Tibial artery (tissue), 4 donors: ENCODE data around the gene TUFT1.

ENCODE experiments used
- DNase-seq, 2 donors: peaks; one replicate each; pipeline ENCODE4 v3.0.0-alpha.2; 2019
- H3K27ac ChIP-seq, 2 donors: fragments of 200-600 bp; sonication (generic) in 1 of 2; 1 replicate in 1 of 2; 2 replicates in 1 of 2; pipeline ENCODE4 v1.5.1; 2018 to 2019; ENCODE audit warnings: mild to moderate bottlenecking in 1 of 2
- H3K27me3 ChIP-seq, 2 donors: fragments of 200-600 bp; sonication (generic) in 1 of 2; one replicate each; pipeline versions ENCODE4 v1.5.1 to v1.6.0; 2016 to 2019
- H3K36me3 ChIP-seq, 3 donors: fragments of 200-600 bp; sonication (generic) in 2 of 3; one replicate each; pipeline ENCODE4 v1.5.1; 2016 to 2019; ENCODE audit warnings: mild to moderate bottlenecking in 2 of 3
- H3K4me1 ChIP-seq, 4 donors: fragments of 200-600 bp; sonication (generic) in 2 of 4; 1 replicate in 3 of 4; 2 replicates in 1 of 4; pipeline ENCODE4 v1.5.1; 2016 to 2019
- H3K4me3 ChIP-seq, 2 donors: fragments of 200-600 bp; sonication (generic) in 1 of 2; 1 replicate in 1 of 2; 2 replicates in 1 of 2; pipeline ENCODE4 v1.5.1; 2018 to 2019; ENCODE audit warnings: mild to moderate bottlenecking in 2 of 2
- H3K9me3 ChIP-seq, 3 donors: fragments of 200-600 bp; sonication (generic) in 1 of 3; one replicate each; pipeline ENCODE4 v1.5.1; 2016 to 2019
- intact Hi-C: fragments of 100-400 bp; cut with DNase I; formaldehyde crosslinking; loops from one replicate; pipeline ENCODE4 v1.15.0; 2023; ENCODE audit warnings: low total_unique reads
- TF ChIP-seq, protein P1 (sequence below), 2 experiments: fragments of 200-600 bp in 1 of 2; fragments of 450-650 bp in 1 of 2; IDR thresholded peaks; one replicate each; pipeline ENCODE4 v1.5.1; 2017 to 2019; ENCODE audit warnings: antibody characterized with exemption in 2 of 2, mild to moderate bottlenecking in 1 of 2, moderate library complexity in 1 of 2

The TUFT1 gene

DNA sequence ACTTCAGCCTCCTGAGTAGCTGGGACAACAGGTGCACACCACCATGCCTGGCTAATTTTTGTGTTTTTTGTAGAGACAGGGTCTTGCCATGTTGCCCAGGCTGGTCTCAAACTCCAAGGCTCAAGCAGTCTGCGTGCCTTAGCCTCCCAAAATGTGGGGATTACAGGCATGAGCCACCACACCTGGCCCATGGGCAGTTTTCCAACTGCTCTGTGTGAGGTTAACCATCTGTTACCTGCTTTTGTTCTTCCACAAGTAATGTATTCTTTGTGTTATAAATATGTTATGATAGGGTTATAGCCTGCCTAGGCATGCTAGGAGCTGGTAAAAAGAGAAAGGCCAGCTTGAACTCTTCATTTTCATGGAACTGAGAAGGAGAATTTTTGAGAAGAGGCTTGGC lies 30.7 kb downstream of the TUFT1 start:
- intact Hi-C loops = no loop called here
- Histone ChIP-seq H3K9me3 (no peaks in the 10 kb centered on the region), H3K27ac (no peak overlapping the region), H3K4me3 (no peak overlapping the region), H3K27me3 (no peaks in the 10 kb centered on the region), H3K36me3 (peaks cover 31 to 66% (median 56%) of the 10 kb centered on the region in 3 donors), H3K4me1 (peaks cover 0 to 2% (median 0%) of the 10 kb centered on the region in 4 donors)
- DNase-seq = no peak
- TF ChIP-seq, protein P1, sequence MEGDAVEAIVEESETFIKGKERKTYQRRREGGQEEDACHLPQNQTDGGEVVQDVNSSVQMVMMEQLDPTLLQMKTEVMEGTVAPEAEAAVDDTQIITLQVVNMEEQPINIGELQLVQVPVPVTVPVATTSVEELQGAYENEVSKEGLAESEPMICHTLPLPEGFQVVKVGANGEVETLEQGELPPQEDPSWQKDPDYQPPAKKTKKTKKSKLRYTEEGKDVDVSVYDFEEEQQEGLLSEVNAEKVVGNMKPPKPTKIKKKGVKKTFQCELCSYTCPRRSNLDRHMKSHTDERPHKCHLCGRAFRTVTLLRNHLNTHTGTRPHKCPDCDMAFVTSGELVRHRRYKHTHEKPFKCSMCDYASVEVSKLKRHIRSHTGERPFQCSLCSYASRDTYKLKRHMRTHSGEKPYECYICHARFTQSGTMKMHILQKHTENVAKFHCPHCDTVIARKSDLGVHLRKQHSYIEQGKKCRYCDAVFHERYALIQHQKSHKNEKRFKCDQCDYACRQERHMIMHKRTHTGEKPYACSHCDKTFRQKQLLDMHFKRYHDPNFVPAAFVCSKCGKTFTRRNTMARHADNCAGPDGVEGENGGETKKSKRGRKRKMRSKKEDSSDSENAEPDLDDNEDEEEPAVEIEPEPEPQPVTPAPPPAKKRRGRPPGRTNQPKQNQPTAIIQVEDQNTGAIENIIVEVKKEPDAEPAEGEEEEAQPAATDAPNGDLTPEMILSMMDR (IDR thresholded peaks at IDR 0.05) = no peak

DNA sequence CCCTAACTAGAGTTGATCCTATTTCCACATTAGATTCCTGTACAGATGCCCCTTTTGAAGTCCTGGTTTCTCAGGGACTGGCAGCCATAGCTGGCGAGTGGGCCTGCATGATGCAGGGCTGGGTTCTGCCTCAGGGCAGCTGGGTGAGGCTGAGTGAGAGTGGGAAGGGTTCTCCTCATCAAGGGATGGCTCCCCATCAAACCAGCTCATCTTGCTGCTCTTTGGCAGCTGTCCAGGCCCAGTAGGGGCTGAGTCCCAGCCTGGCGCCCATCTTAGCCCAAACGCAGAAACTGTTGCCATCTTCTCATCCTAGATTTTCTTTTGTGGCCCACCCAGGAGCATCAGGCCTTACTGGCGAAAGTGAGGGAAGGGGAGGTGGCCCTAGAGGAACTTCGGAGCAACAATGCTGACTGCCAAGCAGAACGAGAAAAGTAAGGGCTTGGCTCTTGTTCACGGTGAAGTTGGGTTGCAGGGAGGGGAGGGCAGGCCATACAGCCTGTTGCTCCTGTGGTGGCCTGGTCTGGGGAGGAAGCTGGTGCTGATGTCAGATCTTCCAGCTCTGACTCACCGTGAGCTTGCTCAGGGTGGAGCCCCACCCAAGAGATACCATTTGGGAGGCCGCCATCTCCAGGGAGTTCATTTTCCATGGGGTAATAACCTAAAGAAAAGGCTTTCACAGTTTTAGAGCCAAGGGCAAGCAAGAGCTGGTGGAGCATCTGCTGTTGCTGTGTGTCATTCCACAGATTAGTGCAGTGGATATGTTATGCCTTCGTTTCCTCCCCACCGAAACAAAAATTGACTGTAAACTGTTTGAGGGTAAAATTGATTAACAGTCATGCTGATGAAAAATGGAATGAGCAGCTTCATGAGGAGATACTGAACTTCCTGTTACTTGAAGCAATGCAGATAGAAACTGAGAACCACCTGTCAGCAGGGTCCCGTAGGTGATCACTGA lies 34.7 kb downstream of the TUFT1 start:
- no peak overlapping the region for H3K27ac ChIP-seq
- no peak for DNase-seq
- H3K4me3 ChIP-seq = no peak overlapping the region
- H3K9me3 ChIP-seq = no peaks in the 10 kb centered on the region
- H3K36me3 ChIP-seq = peaks cover 20 to 59% (median 48%) of the 10 kb centered on the region in 3 donors
- H3K27me3 ChIP-seq = no peaks in the 10 kb centered on the region
- intact Hi-C loops = no loop called here
- peaks cover 0 to under 1% (median 0%) of the 10 kb centered on the region in 4 donors for H3K4me1 ChIP-seq
- TF ChIP-seq, protein P1 (IDR thresholded peaks at IDR 0.05) = no peak

DNA sequence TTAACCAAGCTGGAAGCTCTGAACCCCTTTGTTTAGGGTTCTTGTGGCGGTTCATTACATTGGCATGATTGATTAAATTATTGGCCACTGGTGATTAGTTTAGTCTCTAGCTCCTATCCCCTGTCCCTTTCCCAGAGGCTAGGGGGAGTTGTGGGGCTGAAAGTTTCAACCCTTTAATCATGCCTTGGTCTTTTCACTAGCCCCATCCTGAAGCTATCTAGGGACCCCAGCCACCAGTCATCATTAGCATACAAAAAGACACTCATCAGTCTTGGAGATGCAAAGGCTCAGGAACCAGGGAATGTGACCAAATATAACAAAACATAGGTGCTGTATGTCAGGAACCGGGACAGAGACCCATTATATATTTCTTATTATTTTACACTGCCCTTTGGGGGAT lies 37.1 kb downstream of the TUFT1 start:
- intact Hi-C loops = no loop called here
- Histone ChIP-seq H3K9me3 (no peaks in the 10 kb centered on the region), H3K4me3 (no peak overlapping the region), H3K36me3 (peaks cover 27 to 75% (median 50%) of the 10 kb centered on the region in 3 donors), H3K4me1 (no peaks in the 10 kb centered on the region), H3K27ac (no peak overlapping the region), H3K27me3 (no peaks in the 10 kb centered on the region)
- no peak for DNase-seq
- TF ChIP-seq, protein P1 (IDR thresholded peaks at IDR 0.05) = no peak

DNA sequence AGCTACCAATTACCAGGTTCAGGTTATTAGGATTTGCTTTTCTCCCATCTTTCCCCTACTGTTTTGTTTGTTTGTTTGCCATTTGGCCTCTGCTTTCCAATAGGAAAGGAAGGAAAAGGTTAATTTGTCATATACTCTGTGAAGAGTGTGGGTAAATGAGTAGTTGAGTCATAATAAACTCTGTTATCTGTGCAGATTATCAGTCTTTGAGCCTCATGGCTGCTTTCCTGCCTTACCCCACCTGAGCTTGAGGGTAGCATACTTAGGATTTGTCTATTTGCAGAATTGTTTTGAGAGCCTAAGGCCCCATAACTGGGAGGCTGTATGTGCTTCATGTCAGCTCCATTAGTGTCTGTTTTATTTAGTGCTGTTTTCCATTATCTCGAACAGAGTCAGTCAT lies 38.8 kb downstream of the TUFT1 start:
- intact Hi-C loops = no loop called here
- H3K36me3 ChIP-seq = peaks cover 31 to 71% (median 55%) of the 10 kb centered on the region in 3 donors
- H3K4me3 ChIP-seq = no peak overlapping the region
- H3K27me3 ChIP-seq = no peaks in the 10 kb centered on the region
- H3K4me1 ChIP-seq = no peaks in the 10 kb centered on the region
- no peak overlapping the region for H3K27ac ChIP-seq
- DNase-seq = no peak
- H3K9me3 ChIP-seq = no peaks in the 10 kb centered on the region
- TF ChIP-seq, protein P1 (IDR thresholded peaks at IDR 0.05) = no peak

DNA sequence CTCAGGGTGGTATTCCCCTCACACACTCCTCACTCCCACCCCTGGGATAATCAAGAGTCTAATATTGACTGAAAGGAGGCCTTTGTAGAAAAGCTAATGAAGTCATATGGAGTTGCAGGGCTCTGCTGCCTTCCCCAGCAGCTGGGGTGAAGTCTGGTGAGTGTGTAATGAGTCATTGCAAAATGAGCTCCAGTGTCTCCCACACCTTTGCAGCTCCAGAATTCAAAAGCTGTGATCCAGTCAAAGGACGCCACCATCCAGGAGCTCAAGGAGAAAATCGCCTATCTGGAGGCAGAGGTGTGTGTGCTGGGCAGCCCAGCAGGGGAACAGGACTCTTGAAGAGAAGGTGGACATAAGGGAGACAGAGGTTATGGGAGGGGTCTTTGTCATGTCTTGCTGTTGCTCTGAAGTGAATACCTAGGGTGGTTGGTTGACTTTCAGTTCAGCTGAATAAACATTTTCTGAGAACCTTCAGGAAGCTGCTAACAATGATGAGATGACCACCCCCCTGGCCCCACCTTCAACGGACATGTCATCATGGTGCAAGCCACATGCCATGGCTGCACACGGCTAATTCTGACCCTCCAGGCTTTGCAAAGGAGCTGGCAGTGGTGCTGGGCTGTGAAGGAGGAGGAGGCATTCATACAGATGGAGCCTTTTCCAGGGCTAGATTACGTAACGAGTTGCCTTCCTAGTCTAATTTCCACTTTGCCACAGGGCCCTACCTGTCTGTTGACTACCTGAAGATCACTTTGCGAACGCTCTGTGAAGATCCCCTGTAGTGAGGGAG lies 39.5 kb downstream of the TUFT1 start:
- no peak for DNase-seq
- no peak overlapping the region for H3K27ac ChIP-seq
- no peaks in the 10 kb centered on the region for H3K4me1 ChIP-seq
- TF ChIP-seq, protein P1 (IDR thresholded peaks at IDR 0.05) = no peak
- H3K27me3 ChIP-seq = no peaks in the 10 kb centered on the region
- intact Hi-C loops = no loop called here
- H3K4me3 ChIP-seq = no peak overlapping the region
- H3K9me3 ChIP-seq = no peaks in the 10 kb centered on the region
- peaks cover 24 to 64% (median 48%) of the 10 kb centered on the region in 3 donors for H3K36me3 ChIP-seq
